HG03439 (cell line): ENCODE data around the gene GRB10.
"Not testable (repeated sequence)": the region's sequence is repeated elsewhere in the genome, so short reads cannot be mapped to it uniquely, and the experiment has no call there.

Source experiments
- ATAC-seq: cut with Tn5 transposase; IDR thresholded peaks from one replicate; pipeline ENCODE4 v1.9.1; 2021; ENCODE audit warnings: mild to moderate bottlenecking, moderate library complexity; ENCODE audit not compliant: unreplicated experiment

Gene GRB10

GRCh38 chr7:50558294-50559053 is 224.2 kb downstream of the GRB10 start:
- ATAC-seq: no peak

GRCh38 chr7:50557099-50557498 is 225.6 kb downstream of the GRB10 start:
- no peak for ATAC-seq

GRCh38 chr7:50556247-50556991 is 226.3 kb downstream of the GRB10 start:
- no peak for ATAC-seq

- ATAC-seq: no peak
These were observed 227.0 kb downstream of the GRB10 start for GRCh38 chr7:50555594-50556140.

GRCh38 chr7:50554431-50555322 is 228.0 kb downstream of the GRB10 start:
- ATAC-seq: no peak

- ATAC-seq: no peak
These were observed 228.7 kb downstream of the GRB10 start for GRCh38 chr7:50553973-50554372.

GRCh38 chr7:50552921-50553320 is 229.8 kb downstream of the GRB10 start:
- no peak for ATAC-seq

GRCh38 chr7:50552139-50552538 is 230.6 kb downstream of the GRB10 start:
- no peak for ATAC-seq

- ATAC-seq: not testable (repeated sequence)
These were observed 237.1 kb downstream of the GRB10 start for GRCh38 chr7:50545613-50546012.

GRCh38 chr7:50544992-50545391 is 237.7 kb downstream of the GRB10 start:
- no peak for ATAC-seq

GRCh38 chr7:50543776-50544442 is 238.8 kb downstream of the GRB10 start:
- ATAC-seq: no peak

- ATAC-seq: no peak
These were observed 240.6 kb downstream of the GRB10 start for GRCh38 chr7:50542132-50542531.

- ATAC-seq: no peak
These were observed 241.7 kb downstream of the GRB10 start for GRCh38 chr7:50540785-50541579.
